Mammary epithelial cell (primary cell): ENCODE measurements around the gene ASCL1.

Experiments used
- EZH2 ChIP-seq: IDR thresholded peaks from 2 replicates; pipeline ENCODE4 v1.6.1; 2012; ENCODE audit warnings: low read length, inconsistent platforms, borderline replicate concordance
- TF ChIP-seq, protein P1 (sequence below), 2 donors: IDR thresholded peaks in 1 of 2; conservative IDR thresholded peaks in 1 of 2; 2 replicates each; pipeline ENCODE4 v1.5.1; 2011 to 2012; ENCODE audit warnings: inconsistent platforms in 2 of 2, low read length in 2 of 2, mild to moderate bottlenecking in 2 of 2, control low read depth in 1 of 2, low read depth in 1 of 2; ENCODE audit not compliant: insufficient read depth in 1 of 2; ENCODE audit errors: extremely low read depth in 1 of 2

- TF ChIP-seq, protein P1, sequence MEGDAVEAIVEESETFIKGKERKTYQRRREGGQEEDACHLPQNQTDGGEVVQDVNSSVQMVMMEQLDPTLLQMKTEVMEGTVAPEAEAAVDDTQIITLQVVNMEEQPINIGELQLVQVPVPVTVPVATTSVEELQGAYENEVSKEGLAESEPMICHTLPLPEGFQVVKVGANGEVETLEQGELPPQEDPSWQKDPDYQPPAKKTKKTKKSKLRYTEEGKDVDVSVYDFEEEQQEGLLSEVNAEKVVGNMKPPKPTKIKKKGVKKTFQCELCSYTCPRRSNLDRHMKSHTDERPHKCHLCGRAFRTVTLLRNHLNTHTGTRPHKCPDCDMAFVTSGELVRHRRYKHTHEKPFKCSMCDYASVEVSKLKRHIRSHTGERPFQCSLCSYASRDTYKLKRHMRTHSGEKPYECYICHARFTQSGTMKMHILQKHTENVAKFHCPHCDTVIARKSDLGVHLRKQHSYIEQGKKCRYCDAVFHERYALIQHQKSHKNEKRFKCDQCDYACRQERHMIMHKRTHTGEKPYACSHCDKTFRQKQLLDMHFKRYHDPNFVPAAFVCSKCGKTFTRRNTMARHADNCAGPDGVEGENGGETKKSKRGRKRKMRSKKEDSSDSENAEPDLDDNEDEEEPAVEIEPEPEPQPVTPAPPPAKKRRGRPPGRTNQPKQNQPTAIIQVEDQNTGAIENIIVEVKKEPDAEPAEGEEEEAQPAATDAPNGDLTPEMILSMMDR (conservative IDR thresholded peaks at IDR 0.05 in 1 of 2, IDR thresholded peaks at IDR 0.05 in 1 of 2; ENCODE audit: extremely low read depth in 1 of 2, insufficient read depth in 1 of 2, low read depth in 1 of 2, low read length in 2 of 2) = no peak
- no peak for TF ChIP-seq EZH2
Observed at GRCh38 chr12:102973583-102973982, 16.1 kb downstream of the ASCL1 start.
